Hematopoietic multipotent progenitor cell treated with erythropoietin and hydrocortisone succinate and interleukin-3 and kit ligand, for 4 days (in vitro differentiated cells): ENCODE data around the gene OR10A2.
"Not testable (repeated sequence)": the region's sequence is repeated elsewhere in the genome, so short reads cannot be mapped to it uniquely, and the experiment has no call there.

Experiments used
- DNase-seq: peaks from one replicate; pipeline ENCODE4 v3.0.0-alpha.2; 2015

Gene OR10A2

GRCh38 chr11:6888830-6889229 is 26.0 kb downstream of the OR10A2 start:
- DNase-seq = no peak

- DNase-seq = no peak
These were observed 27.0 kb downstream of the OR10A2 start for GRCh38 chr11:6889835-6890234.

GRCh38 chr11:6892400-6892799 is 29.5 kb downstream of the OR10A2 start, which contains the start of gene OR2D2:
TSS of gene OR2D2 (minus strand) at chr11:6892500. CDS start at chr11:6892500, 0 bp downstream.
- no peak for DNase-seq

GRCh38 chr11:6894097-6894496 is 31.2 kb downstream of the OR10A2 start:
- DNase-seq = no peak

- DNase-seq = no peak
These were observed 32.2 kb downstream of the OR10A2 start for GRCh38 chr11:6895010-6895409.

GRCh38 chr11:6898911-6899310 is 36.1 kb downstream of the OR10A2 start:
- no peak for DNase-seq

- no peak for DNase-seq
These were observed 37.6 kb downstream of the OR10A2 start for GRCh38 chr11:6900327-6900999.

GRCh38 chr11:6904804-6905203 is 41.9 kb downstream of the OR10A2 start:
- DNase-seq = not testable (repeated sequence)

- DNase-seq = no peak
These were observed 48.5 kb downstream of the OR10A2 start for GRCh38 chr11:6911378-6911777.

- no peak for DNase-seq
These were observed 49.1 kb downstream of the OR10A2 start for GRCh38 chr11:6911948-6912347.

- DNase-seq = no peak
These were observed 56.8 kb downstream of the OR10A2 start for GRCh38 chr11:6919698-6920097.

GRCh38 chr11:6920702-6921101 is 57.8 kb downstream of the OR10A2 start, which contains the start of gene OR2D3:
TSS of gene OR2D3 (plus strand) at chr11:6921002. CDS start at chr11:6921002, 0 bp downstream.
- no peak for DNase-seq
